Endothelial cell of umbilical vein (primary cell): ENCODE data around the gene KLK1.

Experiments used
- CTCF ChIP-seq, 2 donors: IDR thresholded peaks; 1 replicate in 1 of 2; 2 replicates in 1 of 2; pipeline ENCODE4 v1.5.1; 2011; ENCODE audit warnings: low read length in 2 of 2, mild to moderate bottlenecking in 2 of 2, moderate library complexity in 2 of 2, control low read depth in 1 of 2, inconsistent platforms in 1 of 2, low read depth in 1 of 2; ENCODE audit not compliant: insufficient read depth in 1 of 2; ENCODE audit errors: extremely low read depth in 1 of 2
- FOS ChIP-seq: IDR thresholded peaks from 2 replicates; pipeline ENCODE4 v1.6.1; 2011; ENCODE audit warnings: mild to moderate bottlenecking, low read length, moderate library complexity, borderline replicate concordance; ENCODE audit not compliant: insufficient read depth
- MAX ChIP-seq: IDR thresholded peaks from 2 replicates; pipeline ENCODE4 v1.6.1; 2011; ENCODE audit not compliant: insufficient read depth, insufficient read length
- POLR2A ChIP-seq: IDR thresholded peaks from 2 replicates; pipeline ENCODE4 v1.6.1; 2012; ENCODE audit warnings: low read depth, mild to moderate bottlenecking, control low read depth, low read length
- POLR2AphosphoS5 ChIP-seq: IDR thresholded peaks from 2 replicates; pipeline ENCODE4 v1.6.1; 2012; ENCODE audit warnings: low read depth, mild to moderate bottlenecking, control low read depth, low read length, moderate library complexity; ENCODE audit not compliant: insufficient read depth

- TF ChIP-seq POLR2A (no peak), CTCF (IDR thresholded peaks at IDR 0.05; ENCODE audit: extremely low read depth in 1 of 2, insufficient read depth in 1 of 2, low read depth in 1 of 2, low read length in 2 of 2) (no peak), POLR2AphosphoS5 (no peak), FOS (no peak), MAX (no peak)
Measured at GRCh38 chr19:50777261-50777660, 46.3 kb downstream of the KLK1 start.
